NCI-H524 treated with DMSO at 0.1 percent for 48 hours (cell line): ENCODE data around the gene BROX.

Experiments used
- DNase-seq: peaks from one replicate; lab custom pipeline; 2025; lab: John Stamatoyannopoulos, UW

The BROX gene

DNA sequence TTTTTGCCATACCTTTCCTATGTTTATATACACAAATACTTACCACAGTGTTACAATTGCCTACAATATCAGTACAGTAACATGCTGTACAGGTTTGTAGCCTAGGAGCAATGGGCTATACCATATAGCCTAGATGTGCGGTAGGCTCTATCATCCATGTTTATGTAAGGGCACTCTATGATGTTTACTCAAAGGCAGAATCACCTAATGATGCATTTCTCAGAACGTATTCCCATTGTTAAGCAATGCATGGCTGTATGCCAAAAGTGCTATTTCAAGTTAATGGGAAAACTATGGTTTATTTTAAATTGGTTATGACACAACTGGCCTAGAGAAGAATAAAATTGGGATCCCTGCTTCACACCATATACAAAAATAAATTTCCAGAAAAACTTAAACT lies 65.6 kb downstream of the BROX start:
- DNase-seq = no peak

DNA sequence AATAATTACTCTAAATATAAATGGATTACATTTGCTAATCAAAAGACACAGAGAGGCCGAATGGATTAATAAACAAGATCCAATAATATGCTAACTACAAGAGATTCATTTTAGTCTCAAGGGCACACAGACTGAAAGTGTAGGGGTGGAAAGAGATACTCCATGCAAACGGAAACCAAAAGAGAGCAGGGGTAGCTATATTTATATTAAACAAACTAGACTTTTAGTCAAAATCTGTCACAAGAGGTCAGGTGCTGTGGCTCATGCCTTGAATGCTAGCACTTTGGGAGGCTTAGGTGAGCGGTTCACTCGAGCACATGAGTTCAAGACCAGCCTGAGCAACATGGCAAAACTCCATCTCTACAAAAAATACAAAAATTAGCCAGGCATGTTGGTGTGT lies 68.9 kb downstream of the BROX start:
- DNase-seq = no peak

DNA sequence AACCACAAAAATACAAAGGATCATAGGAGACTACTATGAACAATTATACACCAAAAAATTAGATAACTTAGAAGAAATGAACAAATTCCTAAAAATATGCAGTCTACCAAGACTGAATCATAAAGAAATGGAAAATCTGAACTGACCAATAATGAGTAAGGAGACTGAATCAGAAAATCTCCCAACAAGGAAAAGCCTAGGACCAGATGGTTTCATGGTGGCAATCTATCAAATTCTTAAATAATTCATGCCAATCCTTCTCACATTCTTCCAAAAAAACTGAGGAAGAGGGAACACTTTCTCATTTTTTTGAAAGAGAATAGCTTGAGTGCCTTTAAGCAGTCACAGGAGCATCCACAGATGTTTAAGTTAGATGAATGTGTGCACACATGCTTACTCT lies 70.7 kb downstream of the BROX start:
- DNase-seq = no peak

DNA sequence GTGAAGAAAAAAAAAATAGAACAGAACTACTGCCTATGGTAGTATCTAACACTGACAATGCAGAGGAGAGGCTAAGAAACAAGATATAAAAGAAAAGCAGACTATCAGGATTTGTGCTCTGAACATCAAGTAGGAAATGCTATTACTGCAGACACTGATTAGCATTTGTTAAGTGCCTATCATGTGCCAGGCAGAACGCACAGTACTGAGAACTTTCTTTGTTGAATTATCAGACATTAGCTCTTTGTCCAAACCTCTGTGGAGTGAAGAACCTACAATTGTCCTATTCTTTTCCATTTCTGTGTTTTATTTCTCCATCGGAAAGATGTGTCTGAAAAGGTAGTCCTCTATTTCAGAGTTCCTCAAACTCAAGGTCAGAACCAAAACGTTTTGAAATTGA lies 72.0 kb downstream of the BROX start:
- DNase-seq = no peak
